Uterus (tissue), 4 donors: Measurements from ENCODE around the gene MAP3K5. TPM values are rescaled to one million over a fixed set of nuclear protein-coding genes. Genes with fewer than 3 reads are reported as not detected.

Experiments used
- DNase-seq, 2 donors: peaks; one replicate each; pipeline ENCODE4 v3.0.0-alpha.2; 2019 to 2020
- H3K27ac ChIP-seq, 2 donors: fragments of 200-600 bp; sonication (generic); 1 replicate in 1 of 2; 2 replicates in 1 of 2; pipeline ENCODE4 v1.5.1; 2016 to 2018
- H3K27me3 ChIP-seq, 2 donors: fragments of 200-600 bp; sonication (generic); one replicate each; pipeline ENCODE4 v1.5.1; 2018 to 2019; ENCODE audit warnings: control low read depth in 1 of 2
- H3K36me3 ChIP-seq, 2 donors: fragments of 200-600 bp; sonication (generic); one replicate each; pipeline ENCODE4 v1.5.1; 2019; ENCODE audit warnings: control low read depth in 1 of 2
- H3K4me1 ChIP-seq, 2 donors: fragments of 200-600 bp; sonication (generic); one replicate each; pipeline ENCODE4 v1.5.1; 2018 to 2019; ENCODE audit warnings: control low read depth in 1 of 2
- H3K4me3 ChIP-seq, 2 donors: fragments of 200-600 bp; sonication (generic); 1 replicate in 1 of 2; 2 replicates in 1 of 2; pipeline ENCODE4 v1.5.1; 2018 to 2019; ENCODE audit warnings: mild to moderate bottlenecking in 1 of 2
- H3K9me3 ChIP-seq, 2 donors: fragments of 200-600 bp; sonication (generic); one replicate each; pipeline ENCODE4 v1.5.1; 2019; ENCODE audit warnings: control low read depth in 1 of 2
- POLR2A ChIP-seq, 2 donors: fragments of 450-650 bp; IDR thresholded peaks; one replicate each; pipeline ENCODE4 v1.6.1; 2016; ENCODE audit warnings: antibody characterized with exemption in 2 of 2, mild to moderate bottlenecking in 1 of 2, moderate library complexity in 1 of 2
- intact Hi-C: fragments of 100-400 bp; cut with DNase I; formaldehyde crosslinking; loops from one replicate; pipeline ENCODE4 v1.15.1; 2023; ENCODE audit warnings: low total_unique reads
- total RNA-seq, 4 donors: library from RNA; depleted of rRNA in 3 of 4; stranded (reverse); fragments of >200 nt in 3 of 4; gene quantifications; one replicate each; pipeline versions ENCODE4 v1.1.0 to v1.2.4, GENCODE V29; 2014 to 2023
- TF ChIP-seq, protein P1 (sequence below), 4 experiments: fragments of 200-600 bp in 2 of 4; fragments of 450-650 bp in 2 of 4; sonication (generic) in 2 of 4; IDR thresholded peaks; one replicate each; pipeline ENCODE4 v1.5.1; 2016 to 2019; ENCODE audit warnings: antibody characterized with exemption in 4 of 4, mild to moderate bottlenecking in 2 of 4, moderate library complexity in 1 of 4
- donor health status: DM: yes; HTN: yes; CAD: no.

Gene MAP3K5
- total RNA-seq, 4 donors from 2014 or later: 9.5 to 67.1 (median 15.4) TPM

DNA sequence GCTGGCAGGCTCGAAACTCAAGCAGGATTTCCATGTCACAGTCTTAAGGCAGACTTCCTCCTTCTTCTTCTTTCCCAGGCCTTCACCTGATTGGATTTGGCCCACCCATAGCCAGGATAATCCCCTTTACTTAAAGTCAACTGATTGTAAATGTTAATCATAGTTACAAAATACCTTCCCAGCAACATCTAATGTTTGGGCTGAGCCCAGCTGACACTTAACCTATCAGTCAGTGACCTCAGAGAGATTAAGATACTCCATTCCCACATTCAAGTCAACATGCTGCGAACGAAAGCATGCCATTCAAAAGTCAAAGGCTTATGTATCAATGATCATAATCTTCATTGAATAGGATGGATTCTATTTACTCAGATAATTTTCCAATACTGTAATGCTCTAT is 258.0 kb downstream of the MAP3K5 start:
- no peak overlapping the region for H3K4me3 ChIP-seq
- TF ChIP-seq, protein P1, sequence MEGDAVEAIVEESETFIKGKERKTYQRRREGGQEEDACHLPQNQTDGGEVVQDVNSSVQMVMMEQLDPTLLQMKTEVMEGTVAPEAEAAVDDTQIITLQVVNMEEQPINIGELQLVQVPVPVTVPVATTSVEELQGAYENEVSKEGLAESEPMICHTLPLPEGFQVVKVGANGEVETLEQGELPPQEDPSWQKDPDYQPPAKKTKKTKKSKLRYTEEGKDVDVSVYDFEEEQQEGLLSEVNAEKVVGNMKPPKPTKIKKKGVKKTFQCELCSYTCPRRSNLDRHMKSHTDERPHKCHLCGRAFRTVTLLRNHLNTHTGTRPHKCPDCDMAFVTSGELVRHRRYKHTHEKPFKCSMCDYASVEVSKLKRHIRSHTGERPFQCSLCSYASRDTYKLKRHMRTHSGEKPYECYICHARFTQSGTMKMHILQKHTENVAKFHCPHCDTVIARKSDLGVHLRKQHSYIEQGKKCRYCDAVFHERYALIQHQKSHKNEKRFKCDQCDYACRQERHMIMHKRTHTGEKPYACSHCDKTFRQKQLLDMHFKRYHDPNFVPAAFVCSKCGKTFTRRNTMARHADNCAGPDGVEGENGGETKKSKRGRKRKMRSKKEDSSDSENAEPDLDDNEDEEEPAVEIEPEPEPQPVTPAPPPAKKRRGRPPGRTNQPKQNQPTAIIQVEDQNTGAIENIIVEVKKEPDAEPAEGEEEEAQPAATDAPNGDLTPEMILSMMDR (IDR thresholded peaks at IDR 0.05): no peak
- no peak for TF ChIP-seq POLR2A (IDR thresholded peaks at IDR 0.05)
- no peaks in the 10 kb centered on the region for H3K9me3 ChIP-seq
- H3K36me3 ChIP-seq: no peaks in the 10 kb centered on the region
- no peaks in the 10 kb centered on the region for H3K27me3 ChIP-seq
- DNase-seq: no peak
- H3K27ac ChIP-seq: no peak overlapping the region
- intact Hi-C loops: no loop called here
- H3K4me1 ChIP-seq: no peaks in the 10 kb centered on the region

DNA sequence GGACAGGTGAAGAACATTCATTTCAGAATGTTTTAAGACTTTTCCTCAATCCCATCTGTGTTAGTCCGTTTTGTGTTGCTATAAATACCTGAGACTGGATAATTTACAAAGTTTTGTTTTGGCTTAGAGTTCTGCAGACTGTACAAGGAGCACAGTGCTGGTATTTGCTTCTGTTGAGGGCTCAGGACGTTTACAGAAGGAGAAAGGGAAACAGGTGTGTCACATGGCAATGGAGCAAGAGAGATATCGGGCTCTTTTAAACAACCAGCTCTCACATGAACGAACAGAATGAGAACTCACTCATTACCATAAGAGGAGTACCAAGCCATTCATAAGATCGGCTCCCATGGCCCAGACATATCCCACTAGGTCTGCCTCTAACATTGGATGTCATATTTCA is 258.8 kb downstream of the MAP3K5 start:
- Histone ChIP-seq H3K27me3 (no peaks in the 10 kb centered on the region), H3K4me3 (no peak overlapping the region), H3K9me3 (no peaks in the 10 kb centered on the region), H3K27ac (no peak overlapping the region), H3K4me1 (no peaks in the 10 kb centered on the region), H3K36me3 (no peaks in the 10 kb centered on the region)
- TF ChIP-seq POLR2A (IDR thresholded peaks at IDR 0.05): no peak
- TF ChIP-seq, protein P1 (IDR thresholded peaks at IDR 0.05): no peak
- DNase-seq: no peak
- intact Hi-C loops: no loop called here

DNA sequence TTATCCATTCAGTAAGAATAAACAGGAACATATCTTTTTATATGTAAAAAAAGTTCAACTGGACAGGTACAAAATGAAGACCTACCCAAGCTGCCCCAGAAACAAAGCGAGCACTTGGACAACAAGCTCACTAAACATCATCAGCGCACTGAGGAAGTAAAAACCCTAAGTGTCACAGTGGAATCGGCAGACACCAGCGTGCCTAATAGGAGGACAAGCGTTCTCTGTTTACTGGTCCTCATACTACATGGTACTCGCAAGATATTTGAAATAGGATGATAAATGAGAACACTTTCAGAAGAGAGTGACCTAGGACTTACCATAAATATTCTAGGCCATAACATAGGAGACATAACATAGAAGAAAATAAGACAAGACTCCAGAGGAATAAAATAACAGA is 260.2 kb downstream of the MAP3K5 start:
- H3K4me1 ChIP-seq: no peaks in the 10 kb centered on the region
- DNase-seq: no peak
- H3K4me3 ChIP-seq: no peak overlapping the region
- H3K27me3 ChIP-seq: no peaks in the 10 kb centered on the region
- TF ChIP-seq POLR2A (IDR thresholded peaks at IDR 0.05): no peak
- TF ChIP-seq, protein P1 (IDR thresholded peaks at IDR 0.05): no peak
- H3K27ac ChIP-seq: no peak overlapping the region
- intact Hi-C loops: no loop called here
- no peaks in the 10 kb centered on the region for H3K36me3 ChIP-seq
- no peaks in the 10 kb centered on the region for H3K9me3 ChIP-seq

DNA sequence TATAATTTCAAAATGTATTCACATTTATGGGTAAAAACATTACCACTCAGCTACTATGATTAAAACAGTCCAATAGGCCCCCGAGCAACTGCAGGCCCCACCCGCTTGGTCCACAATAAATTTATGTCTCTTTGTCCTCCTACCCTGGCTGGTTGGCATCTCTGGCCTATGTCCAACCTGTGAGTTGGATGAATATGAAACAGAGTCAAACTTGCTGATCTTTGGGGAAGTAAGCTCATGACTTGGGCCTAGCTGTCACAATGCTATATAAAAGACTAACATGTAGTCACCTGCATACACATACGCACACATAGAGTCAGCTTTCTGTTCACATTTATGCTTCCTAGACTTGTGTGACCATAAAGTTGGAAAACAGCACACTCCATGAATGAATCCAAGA is 262.6 kb downstream of the MAP3K5 start:
- TF ChIP-seq POLR2A (IDR thresholded peaks at IDR 0.05): no peak
- TF ChIP-seq, protein P1 (IDR thresholded peaks at IDR 0.05): no peak
- Histone ChIP-seq H3K9me3 (no peaks in the 10 kb centered on the region), H3K4me3 (no peak overlapping the region), H3K36me3 (no peaks in the 10 kb centered on the region), H3K27ac (no peak overlapping the region), H3K27me3 (no peaks in the 10 kb centered on the region), H3K4me1 (no peaks in the 10 kb centered on the region)
- intact Hi-C loops: no loop called here
- no peak for DNase-seq

DNA sequence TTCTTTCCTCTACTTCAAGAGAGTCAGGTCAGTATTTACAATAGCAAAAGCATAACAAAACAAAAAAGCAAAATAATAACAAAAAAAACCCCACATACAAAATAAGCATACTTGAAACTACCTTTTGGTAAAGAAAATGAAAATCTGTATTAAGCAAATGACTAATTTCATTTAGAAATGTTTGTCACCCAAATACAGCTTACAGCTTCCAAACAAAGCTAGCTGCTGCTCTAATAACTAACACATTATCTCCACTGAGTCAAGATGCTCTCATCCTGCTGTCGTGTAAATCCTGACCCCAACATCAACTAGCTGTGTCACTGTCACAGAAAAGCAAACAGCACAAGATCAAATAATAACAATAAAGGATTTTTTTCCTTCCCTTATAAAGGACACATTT is 263.8 kb downstream of the MAP3K5 start:
- H3K27ac ChIP-seq: no peak overlapping the region
- H3K4me3 ChIP-seq: no peak overlapping the region
- H3K9me3 ChIP-seq: no peaks in the 10 kb centered on the region
- DNase-seq: no peak
- intact Hi-C loops: no loop called here
- no peaks in the 10 kb centered on the region for H3K27me3 ChIP-seq
- H3K4me1 ChIP-seq: no peaks in the 10 kb centered on the region
- no peaks in the 10 kb centered on the region for H3K36me3 ChIP-seq
- no peak for TF ChIP-seq POLR2A (IDR thresholded peaks at IDR 0.05)
- TF ChIP-seq, protein P1 (IDR thresholded peaks at IDR 0.05): no peak
